ENCODE data around the gene COPG1. TPM values are rescaled to one million over a fixed set of nuclear protein-coding genes. Genes with fewer than 3 reads are reported as not detected.
A peak's percentile ranks its signal among the peaks of the same experiment; 100 is the strongest.

COPG1 gene
- total and polyA plus RNA-seq, 2 of the 13 experiments (the other 11 are each of a cell fraction or from before 2014, with no cell fraction given), result 98.6 to 166 TPM

DNA sequence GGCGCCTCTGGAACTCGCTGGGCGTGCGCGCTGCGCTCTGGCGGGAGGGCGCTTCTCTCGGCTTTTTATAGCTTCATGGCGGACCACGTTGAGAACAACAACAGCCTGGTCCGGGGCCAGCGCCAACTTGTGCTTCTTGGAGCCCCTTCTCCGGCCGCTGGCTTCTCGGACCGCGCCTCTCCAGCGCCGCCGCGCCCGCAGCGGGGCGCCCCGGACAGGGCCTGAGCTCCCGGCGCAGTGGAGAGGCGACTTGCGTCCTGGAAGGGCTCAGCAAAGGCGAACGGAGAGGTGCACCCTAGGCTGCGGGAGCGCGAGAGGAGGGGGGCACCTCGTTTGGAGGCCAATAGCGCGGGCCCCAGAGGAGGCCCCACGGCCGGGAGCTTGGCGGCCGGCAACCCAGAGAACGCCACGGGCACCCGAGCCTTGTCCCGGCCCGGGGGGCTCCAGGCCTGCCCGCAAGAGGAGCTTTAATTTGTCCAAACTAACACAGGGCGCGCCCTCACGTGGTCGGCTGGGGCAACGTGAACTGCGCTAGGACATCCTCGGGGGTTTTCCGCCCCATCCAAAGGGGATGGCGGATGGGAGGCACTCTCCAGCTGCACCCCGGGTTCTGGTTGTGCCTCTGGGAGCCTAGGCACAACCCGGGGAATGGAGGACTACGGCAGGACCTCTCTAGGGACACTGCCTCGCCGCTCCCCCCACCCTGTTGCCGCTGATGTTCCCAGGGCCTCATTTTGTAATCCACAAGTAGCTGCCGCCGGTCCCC, 67.0 kb downstream of the COPG1 start (continued):
- TF ChIP-seq, protein P1, sequence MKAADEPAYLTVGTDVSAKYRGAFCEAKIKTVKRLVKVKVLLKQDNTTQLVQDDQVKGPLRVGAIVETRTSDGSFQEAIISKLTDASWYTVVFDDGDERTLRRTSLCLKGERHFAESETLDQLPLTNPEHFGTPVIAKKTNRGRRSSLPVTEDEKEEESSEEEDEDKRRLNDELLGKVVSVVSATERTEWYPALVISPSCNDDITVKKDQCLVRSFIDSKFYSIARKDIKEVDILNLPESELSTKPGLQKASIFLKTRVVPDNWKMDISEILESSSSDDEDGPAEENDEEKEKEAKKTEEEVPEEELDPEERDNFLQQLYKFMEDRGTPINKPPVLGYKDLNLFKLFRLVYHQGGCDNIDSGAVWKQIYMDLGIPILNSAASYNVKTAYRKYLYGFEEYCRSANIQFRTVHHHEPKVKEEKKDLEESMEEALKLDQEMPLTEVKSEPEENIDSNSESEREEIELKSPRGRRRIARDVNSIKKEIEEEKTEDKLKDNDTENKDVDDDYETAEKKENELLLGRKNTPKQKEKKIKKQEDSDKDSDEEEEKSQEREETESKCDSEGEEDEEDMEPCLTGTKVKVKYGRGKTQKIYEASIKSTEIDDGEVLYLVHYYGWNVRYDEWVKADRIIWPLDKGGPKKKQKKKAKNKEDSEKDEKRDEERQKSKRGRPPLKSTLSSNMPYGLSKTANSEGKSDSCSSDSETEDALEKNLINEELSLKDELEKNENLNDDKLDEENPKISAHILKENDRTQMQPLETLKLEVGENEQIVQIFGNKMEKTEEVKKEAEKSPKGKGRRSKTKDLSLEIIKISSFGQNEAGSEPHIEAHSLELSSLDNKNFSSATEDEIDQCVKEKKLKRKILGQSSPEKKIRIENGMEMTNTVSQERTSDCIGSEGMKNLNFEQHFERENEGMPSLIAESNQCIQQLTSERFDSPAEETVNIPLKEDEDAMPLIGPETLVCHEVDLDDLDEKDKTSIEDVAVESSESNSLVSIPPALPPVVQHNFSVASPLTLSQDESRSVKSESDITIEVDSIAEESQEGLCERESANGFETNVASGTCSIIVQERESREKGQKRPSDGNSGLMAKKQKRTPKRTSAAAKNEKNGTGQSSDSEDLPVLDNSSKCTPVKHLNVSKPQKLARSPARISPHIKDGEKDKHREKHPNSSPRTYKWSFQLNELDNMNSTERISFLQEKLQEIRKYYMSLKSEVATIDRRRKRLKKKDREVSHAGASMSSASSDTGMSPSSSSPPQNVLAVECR (CRISPR knock-in tag; IDR thresholded peaks at IDR 0.05; ENCODE audit: borderline replicate concordance), result peak; percentile 89; the same call in 1 of the 2 replicates
- TF ChIP-seq XRCC5 (optimal IDR thresholded peaks at IDR 0.05; ENCODE audit: low read length) (peak; percentile 41), ZNF30 (CRISPR knock-in tag; IDR thresholded peaks at IDR 0.05) (no peak), U2AF2 (IDR thresholded peaks at IDR 0.05; ENCODE audit: low read depth, low read length) (no peak), ZNF451 (CRISPR knock-in tag; IDR thresholded peaks at IDR 0.05) (no peak; the same call in 1 of the 2 replicates), KAT7 (CRISPR knock-in tag; IDR thresholded peaks at IDR 0.05; ENCODE audit: borderline replicate concordance) (peak; percentile 64; the same call in 1 of the 2 replicates), ZNF720 (CRISPR knock-in tag; IDR thresholded peaks at IDR 0.05) (0 out of 2 replicates have a peak, but pooled peaks have one; percentile 78), ZNF101 (CRISPR knock-in tag; IDR thresholded peaks at IDR 0.05; ENCODE audit: borderline replicate concordance, low read depth) (no peak), ZC3H13 (CRISPR knock-in tag; IDR thresholded peaks at IDR 0.05) (peak; percentile 77), ATAD3A (CRISPR knock-in tag; IDR thresholded peaks at IDR 0.05) (0 out of 2 replicates have a peak, but pooled peaks have one; percentile 54), ZNF329 (CRISPR knock-in tag; IDR thresholded peaks at IDR 0.05; ENCODE audit: low read depth) (no peak), HES4 (CRISPR knock-in tag; IDR thresholded peaks at IDR 0.05; ENCODE audit: borderline replicate concordance) (no peak), DMAP1 (CRISPR knock-in tag; IDR thresholded peaks at IDR 0.05) (peak; percentile 71), ZNF501 (CRISPR knock-in tag; IDR thresholded peaks at IDR 0.05) (peak; percentile 96), HHEX (CRISPR knock-in tag; IDR thresholded peaks at IDR 0.05) (no peak), KLF9 (CRISPR knock-in tag; IDR thresholded peaks at IDR 0.05; ENCODE audit: low read depth) (0 out of 2 replicates have a peak, but pooled peaks have one; percentile 33), SP5 (CRISPR knock-in tag; IDR thresholded peaks at IDR 0.05; ENCODE audit: borderline replicate concordance, low read depth) (0 out of 2 replicates have a peak, but pooled peaks have one; percentile 17), ZNF557 (CRISPR knock-in tag; IDR thresholded peaks at IDR 0.05) (0 out of 2 replicates have a peak, but pooled peaks have one; percentile 35), EHMT2 (IDR thresholded peaks at IDR 0.05; ENCODE audit: borderline replicate concordance, low read depth, low read length) (no peak), ZNF790 (CRISPR knock-in tag; IDR thresholded peaks at IDR 0.05; ENCODE audit: borderline replicate concordance) (peak; percentile 88), SMC3 (IDR thresholded peaks at IDR 0.05; ENCODE audit: low read length) (no peak)
- TF ChIP-seq, protein P2, sequence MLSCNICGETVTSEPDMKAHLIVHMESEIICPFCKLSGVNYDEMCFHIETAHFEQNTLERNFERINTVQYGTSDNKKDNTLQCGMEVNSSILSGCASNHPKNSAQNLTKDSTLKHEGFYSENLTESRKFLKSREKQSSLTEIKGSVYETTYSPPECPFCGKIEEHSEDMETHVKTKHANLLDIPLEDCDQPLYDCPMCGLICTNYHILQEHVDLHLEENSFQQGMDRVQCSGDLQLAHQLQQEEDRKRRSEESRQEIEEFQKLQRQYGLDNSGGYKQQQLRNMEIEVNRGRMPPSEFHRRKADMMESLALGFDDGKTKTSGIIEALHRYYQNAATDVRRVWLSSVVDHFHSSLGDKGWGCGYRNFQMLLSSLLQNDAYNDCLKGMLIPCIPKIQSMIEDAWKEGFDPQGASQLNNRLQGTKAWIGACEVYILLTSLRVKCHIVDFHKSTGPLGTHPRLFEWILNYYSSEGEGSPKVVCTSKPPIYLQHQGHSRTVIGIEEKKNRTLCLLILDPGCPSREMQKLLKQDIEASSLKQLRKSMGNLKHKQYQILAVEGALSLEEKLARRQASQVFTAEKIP (CRISPR knock-in tag; IDR thresholded peaks at IDR 0.05; ENCODE audit: borderline replicate concordance), result no peak
